Dedifferentiated amniotic fluid mesenchymal stem cell (primary cell): ENCODE measurements around the gene PAK4.
A peak's percentile ranks its signal among the peaks of the same experiment; 100 is the strongest.
"Not testable (repeated sequence)": the region's sequence is repeated elsewhere in the genome, so short reads cannot be mapped to it uniquely, and the experiment has no call there.

Experiments used
- DNase-seq: peaks from one replicate; pipeline ENCODE4 v3.0.0-alpha.2; 2016; ENCODE audit errors: extremely low spot score

PAK4 gene

DNA sequence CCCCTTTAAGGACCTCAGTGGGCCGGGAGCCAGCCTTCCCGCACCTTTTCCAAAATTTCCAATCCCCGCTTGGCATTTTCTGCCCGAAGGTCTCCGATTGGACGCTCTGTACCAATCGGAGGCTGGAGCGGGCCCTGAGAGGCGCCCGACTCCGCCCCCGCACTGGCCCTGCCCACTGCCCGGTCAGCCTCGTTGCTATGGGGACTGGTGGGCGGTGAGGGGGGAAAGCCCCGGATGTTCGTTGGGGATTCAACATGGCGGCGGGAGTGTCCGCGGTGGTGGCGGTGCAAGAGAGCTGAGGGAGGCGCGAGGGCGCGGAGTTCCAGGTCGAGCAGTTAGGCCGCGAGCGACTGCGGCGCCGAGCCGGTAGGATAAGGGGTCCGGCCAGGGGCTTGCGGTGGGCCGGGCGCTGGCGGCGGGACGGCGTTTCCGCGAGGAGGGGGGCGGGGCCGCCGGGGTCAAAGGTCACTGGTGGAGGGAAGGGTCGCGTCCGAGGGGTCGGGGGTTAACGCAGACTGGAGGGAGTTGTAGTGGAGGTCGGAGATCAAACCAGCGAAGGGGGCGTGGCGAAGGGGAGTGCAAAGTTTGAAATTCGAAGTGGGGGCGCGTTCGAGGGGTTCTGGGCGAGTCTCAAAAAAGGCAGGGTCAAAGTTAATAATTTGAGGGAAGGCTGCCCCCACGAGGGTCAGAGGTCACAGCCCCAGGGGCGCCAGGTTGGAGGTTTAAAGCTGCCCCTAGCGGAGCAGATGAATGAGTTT, at the start of gene PAK4:
Gene PAK4 (plus strand): TSS at position 233 of the 758 bp plus-strand sequence. CDS start 43,768 bp downstream, outside the sequence.
- DNase-seq, result peak; percentile 97

GRCh38 chr19:39077323-39077722, 48.3 kb upstream of the PAK4 start:
- DNase-seq, result no peak

DNA sequence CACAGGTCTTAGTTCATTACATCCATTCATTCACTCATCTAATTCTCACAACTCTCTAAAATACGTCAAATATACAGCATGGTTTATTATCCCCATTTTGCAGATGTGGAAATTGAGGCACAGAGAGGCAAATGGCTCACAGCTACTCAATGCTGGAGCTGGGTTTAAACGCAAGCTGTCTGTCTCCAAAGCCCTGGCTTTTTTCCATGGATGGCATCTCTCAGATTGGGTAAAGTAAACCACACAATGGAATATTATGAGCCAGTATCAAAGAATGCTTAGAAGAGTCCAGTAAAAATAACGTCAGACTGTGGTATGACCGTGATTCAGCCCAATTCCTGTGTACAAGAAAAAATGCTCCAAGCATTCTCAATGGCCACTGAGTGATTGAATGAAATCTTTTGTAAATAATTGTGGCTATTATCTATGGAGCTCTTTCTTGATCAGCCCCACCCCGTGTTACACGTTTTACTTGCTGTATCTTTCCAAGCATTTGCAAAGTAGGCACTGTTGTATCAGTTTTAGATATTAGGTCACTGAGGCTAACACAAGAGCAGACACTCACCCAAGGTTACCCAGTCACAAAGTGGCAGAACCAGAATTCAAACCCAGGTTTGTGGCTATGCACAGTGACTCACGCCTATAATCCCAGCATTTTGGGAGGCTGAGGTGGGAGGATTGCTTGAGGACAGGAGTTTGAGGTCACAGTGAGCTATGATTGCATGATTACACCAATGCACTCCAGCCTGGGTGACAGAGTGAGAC, 47.0 kb upstream of the PAK4 start:
- DNase-seq, result peak; percentile 94

GRCh38 chr19:39080431-39080830, 45.2 kb upstream of the PAK4 start:
- DNase-seq, result no peak

DNA sequence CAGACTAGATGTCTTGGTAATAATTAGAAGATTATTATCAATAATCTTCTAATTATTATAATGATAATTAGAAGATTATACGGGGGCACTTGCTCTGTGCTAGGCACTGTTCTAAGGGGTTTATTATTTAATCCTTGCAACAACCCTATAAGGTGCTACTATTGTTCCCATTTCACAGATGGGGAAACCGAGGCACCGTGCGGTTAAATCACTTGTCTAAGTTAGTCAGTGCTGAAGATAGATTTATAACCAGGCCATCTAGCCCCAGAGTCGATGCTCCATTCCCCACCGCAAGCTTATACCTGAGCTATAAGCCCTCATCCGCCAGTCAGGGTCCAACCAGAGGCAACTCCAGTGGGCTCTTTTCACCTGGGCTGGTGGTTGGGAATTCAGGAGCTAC, 43.4 kb upstream of the PAK4 start:
- DNase-seq, result no peak

GRCh38 chr19:39082745-39083598, 42.6 kb upstream of the PAK4 start:
- DNase-seq, result no peak

DNA sequence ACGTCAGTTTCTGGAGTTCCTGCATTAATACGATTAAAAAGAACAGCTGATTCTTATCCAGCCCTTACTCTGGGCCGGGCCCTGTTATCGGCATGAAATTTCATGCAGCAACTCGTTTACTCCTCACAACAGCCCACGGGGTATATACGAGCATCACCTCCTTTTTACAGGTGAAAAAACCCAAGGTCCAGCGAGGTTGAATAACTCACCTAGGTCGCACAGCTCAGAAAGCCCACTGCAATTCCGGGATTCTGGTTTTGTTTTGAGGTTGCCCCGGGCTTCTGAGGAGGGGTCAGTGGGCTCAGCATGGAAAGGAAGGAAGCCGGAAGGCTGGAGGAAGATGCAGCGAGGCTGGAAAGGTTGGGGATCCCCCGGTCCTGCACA, 42.0 kb upstream of the PAK4 start:
- no peak for DNase-seq

GRCh38 chr19:39083983-39084731, 41.4 kb upstream of the PAK4 start, which contains the start of gene ACP7:
Gene ACP7, plus strand, starts transcription at chr19:39084368. Its CDS starts 902 bp downstream, at chr19:39085270.
- DNase-seq, result no peak

GRCh38 chr19:39084732-39085080, 40.9 kb upstream of the PAK4 start:
- no peak for DNase-seq

DNA sequence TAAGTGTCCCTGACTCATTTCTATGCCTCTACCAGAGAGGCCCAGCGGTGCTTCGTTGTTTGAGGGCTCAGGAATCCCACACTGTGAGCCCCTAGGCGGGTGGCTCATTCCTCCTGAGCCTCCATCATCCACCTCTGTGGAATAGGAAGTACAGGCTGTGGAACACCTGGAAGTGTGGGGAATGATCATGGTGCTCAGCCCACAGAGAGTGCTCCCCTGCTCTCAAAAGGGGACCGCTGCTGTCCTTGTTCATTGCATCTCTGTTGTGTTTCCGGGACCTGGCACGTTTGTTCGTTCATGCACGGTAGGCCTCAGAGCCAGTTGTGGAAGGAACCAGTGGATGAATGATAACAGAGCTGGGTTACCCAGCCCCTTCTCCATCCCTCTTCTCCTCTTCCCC, 40.2 kb upstream of the PAK4 start:
- DNase-seq, result no peak

- no peak for DNase-seq
These were observed 39.2 kb upstream of the PAK4 start for GRCh38 chr19:39086386-39086785.

DNA sequence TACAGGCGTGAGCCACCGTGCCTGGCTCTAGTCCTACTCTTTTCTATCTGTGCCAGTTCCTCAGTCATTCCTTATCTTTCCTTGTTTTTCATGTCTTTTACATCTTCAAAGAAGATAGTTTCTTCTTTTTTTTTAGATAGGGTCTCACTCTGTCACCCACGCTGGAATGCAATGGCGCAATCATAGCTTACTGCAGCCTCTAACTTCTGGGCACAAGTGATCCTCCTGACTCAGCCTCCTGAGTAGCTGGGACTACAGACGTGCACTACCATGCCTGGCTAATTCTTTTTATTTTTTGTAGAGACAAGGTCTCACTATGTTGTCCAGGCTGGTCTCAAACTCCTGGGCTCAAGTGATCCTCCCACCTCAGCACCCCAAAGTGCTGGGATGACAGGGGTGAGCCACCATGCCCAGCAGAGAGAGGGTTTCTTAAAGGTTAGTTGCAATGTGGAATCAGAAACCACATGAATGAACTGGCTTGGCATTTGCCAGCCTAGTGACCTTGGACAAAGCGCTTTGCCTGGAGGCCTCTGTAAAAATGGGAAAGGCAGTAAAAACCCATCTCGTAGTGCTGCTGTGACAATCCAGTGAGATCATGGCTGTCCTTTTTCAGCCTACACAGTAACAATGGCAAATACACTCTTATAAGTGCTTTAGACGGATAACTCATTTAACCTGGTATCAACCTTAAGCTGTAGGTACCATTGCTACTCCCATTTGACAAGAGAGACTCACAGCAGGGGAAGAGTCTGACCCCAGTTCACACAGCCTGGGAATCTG, 37.5 kb upstream of the PAK4 start:
- DNase-seq, result no peak

- DNase-seq, result not testable (repeated sequence)
These were observed 35.6 kb upstream of the PAK4 start for GRCh38 chr19:39090016-39090415.

GRCh38 chr19:39090881-39091280, 34.7 kb upstream of the PAK4 start:
- no peak for DNase-seq

GRCh38 chr19:39095799-39096540, 29.6 kb upstream of the PAK4 start:
- not testable (repeated sequence) for DNase-seq

- DNase-seq, result no peak
These were observed 28.3 kb upstream of the PAK4 start for GRCh38 chr19:39097299-39097698.

DNA sequence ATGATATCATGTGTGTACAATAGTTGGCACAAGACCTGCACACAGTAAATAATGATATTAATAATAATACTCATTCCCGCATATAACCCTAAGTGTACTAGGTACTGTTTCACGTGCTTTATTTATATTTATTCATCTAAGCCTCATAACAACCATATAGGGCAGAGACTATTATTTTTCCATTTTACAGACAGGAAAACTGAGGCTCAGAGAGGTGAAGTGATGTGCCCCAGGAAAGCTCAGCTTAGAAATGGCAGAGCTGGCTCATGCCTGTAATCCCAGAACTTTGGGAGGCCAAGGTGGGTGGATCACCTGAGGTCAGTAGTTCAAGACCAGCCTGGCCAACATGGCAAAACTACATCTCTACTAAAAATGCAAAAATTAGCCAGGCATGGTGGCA, 27.9 kb upstream of the PAK4 start:
- no peak for DNase-seq

DNA sequence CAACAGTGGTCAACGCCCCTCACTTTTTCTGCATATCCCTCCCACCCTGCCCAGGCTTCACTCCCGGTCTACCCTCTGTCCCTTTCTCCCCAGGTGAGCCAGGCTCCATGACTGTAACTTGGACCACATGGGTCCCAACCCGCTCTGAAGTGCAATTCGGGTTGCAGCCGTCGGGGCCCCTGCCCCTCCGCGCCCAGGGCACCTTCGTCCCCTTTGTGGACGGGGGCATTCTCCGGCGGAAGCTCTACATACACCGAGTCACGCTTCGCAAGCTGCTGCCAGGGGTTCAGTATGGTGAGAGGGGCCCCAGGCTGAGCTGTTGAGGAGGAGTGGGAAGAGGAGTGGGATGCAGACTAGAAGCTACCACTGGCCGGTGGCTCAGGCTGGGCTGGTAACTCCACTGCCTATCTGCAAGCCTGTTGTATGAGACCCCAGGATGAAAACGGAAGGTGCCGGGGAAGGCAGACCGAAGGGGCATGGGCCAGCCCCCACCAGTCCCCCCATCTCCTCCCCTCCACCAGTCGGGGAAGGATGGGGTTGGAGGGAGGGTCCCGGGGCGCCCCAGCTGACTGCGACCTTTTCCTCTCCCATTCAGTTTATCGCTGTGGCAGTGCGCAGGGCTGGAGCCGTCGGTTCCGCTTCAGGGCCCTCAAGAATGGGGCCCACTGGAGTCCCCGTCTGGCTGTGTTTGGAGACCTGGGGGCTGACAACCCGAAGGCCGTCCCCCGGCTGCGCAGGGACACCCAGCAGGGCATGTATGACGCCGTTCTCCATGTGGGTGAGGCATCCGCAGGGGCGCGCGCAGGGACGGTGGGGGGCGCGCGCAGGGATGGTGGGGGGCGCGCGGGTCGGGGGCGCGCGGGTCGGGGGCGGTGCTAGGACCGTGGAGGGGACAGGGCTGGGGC, 27.0 kb upstream of the PAK4 start:
- no peak for DNase-seq

DNA sequence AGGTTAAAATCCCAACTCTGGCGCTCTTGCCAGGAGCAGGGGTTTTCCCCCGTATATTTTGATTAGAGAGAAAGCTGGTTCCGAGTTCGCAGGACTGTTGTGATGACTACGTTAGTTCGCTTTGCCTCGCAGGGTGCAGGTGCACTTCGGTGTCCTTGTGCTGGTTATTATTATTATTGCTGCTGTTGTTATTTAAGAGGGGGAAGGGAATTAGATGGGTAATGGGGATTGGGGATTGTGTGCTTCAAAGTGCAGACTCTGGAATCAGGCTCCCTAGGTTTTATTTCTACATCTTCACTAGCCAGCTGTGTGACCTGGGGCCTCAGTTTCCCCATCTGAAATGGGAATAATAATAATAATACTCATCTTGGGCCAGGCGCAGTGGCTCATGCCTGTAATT, 26.2 kb upstream of the PAK4 start:
- DNase-seq, result no peak
